ENCODE data around the gene MSMB.
"Not testable (repeated sequence)": the region's sequence is repeated elsewhere in the genome, so short reads cannot be mapped to it uniquely, and the experiment has no call there.

Gene MSMB, protein sequence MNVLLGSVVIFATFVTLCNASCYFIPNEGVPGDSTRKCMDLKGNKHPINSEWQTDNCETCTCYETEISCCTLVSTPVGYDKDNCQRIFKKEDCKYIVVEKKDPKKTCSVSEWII

GRCh38 chr10:46046261-46046660 is at the start of gene MSMB:
Gene MSMB (minus strand): TSS chr10:46046269. CDS start chr10:46046237, 32 bp downstream.
- DNase-seq (ENCODE audit: low read depth, low spot score) = no peak

GRCh38 chr10:46094931-46095750 is 49.1 kb upstream of the MSMB start:
- peak; percentile 63 for DNase-seq (ENCODE audit: low read depth, low spot score)

DNA sequence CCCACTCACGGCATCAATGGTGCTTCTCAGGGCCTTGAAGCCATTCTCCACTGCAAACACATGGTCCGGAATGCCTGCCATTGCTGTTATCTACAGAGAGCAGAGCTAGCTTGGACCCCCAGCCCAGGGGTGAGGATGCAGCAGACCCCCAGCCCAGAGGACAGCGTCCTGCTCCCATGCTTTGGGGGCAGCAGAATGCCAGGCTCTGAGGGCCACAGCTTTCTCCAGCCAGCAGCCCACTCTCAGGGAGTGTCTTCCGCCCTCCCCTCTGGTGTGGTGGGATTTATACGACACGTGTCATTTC is 48.1 kb upstream of the MSMB start:
- no peak for DNase-seq (ENCODE audit: low read depth, low spot score)

- not testable (repeated sequence) for DNase-seq (ENCODE audit: low read depth, low spot score)
Measured at GRCh38 chr10:46093316-46094196, 47.5 kb upstream of the MSMB start.

DNA sequence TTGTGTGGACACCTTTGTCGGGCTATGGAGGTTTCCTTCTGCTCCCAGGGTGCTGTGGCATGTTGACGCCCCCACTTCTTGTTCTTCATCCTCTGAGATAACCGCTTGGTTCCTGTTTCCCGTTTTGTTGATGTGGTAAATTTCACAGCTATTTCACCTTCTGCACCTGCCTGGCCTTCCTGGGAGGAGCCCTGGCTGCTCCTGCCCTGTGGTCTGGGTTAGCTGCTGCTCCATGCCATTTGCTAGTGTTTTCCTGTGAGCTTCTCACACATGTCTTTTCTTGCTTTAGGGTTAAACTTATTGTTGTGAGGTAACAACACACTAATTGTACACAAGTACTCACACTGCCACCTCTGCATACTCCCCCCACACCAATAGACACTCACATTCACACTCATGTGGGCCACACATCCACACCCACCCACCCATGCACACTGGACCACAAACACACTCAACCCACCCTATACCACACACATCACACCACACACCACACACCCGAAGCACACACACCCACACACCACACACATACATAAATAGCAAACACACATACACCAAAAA is 46.5 kb upstream of the MSMB start:
- DNase-seq (ENCODE audit: low read depth, low spot score) = no peak

- no peak for DNase-seq (ENCODE audit: low read depth, low spot score)
Measured at GRCh38 chr10:46091828-46092523, 45.9 kb upstream of the MSMB start.

GRCh38 chr10:46091080-46091827 is 45.2 kb upstream of the MSMB start:
- DNase-seq (ENCODE audit: low read depth, low spot score) = no peak

DNA sequence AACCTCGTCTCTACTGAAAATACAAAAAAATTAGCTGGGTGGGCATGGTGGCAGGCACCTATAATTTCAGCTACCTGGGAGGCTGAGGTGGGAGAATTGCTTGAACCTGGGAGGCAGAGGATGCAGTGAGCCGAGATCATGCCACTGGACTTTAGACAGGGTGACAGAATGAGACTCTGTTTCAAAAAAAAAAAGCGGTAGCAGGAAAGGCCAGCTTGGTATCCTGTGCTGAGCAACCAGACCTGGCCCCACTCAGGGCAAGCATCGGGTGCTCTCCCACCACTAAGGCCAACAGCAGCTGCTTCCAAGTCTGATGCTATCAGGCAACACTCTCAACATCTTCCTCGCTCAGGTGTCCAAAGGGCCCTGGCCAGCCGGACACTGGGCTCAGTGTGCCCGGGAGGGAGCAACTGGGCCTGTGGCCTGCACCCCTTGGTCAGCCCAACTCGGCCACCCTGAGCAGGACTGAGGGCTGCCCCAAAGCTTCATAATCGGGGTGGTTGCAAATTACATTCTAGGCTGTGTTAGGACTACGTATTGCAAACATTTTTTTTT is 44.3 kb upstream of the MSMB start:
- DNase-seq (ENCODE audit: low read depth, low spot score) = no peak

DNA sequence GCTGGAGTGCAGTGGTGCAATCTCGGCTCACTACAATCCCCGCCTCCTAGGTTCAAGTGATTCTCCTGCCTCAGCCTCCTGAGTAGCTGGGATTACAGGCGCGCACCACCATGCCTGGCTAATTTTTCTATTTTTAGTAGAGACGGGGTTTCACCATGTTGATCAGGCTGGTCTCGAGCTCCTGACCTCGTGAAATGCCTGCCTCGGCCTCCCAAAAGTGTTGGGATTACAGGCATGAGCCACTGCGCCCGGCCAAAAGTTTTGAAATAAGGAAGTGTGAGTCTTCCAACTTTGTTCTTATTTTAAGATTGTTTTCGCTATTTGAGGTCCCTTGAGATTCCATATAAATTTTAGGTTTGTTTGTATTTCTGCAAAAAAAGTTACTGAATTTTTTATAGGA is 41.3 kb upstream of the MSMB start:
- not testable (repeated sequence) for DNase-seq (ENCODE audit: low read depth, low spot score)

GRCh38 chr10:46084321-46085165 is 38.5 kb upstream of the MSMB start:
- DNase-seq (ENCODE audit: low read depth, low spot score) = no peak

- no peak for DNase-seq (ENCODE audit: low read depth, low spot score)
Measured at GRCh38 chr10:46080886-46081285, 34.8 kb upstream of the MSMB start.

DNA sequence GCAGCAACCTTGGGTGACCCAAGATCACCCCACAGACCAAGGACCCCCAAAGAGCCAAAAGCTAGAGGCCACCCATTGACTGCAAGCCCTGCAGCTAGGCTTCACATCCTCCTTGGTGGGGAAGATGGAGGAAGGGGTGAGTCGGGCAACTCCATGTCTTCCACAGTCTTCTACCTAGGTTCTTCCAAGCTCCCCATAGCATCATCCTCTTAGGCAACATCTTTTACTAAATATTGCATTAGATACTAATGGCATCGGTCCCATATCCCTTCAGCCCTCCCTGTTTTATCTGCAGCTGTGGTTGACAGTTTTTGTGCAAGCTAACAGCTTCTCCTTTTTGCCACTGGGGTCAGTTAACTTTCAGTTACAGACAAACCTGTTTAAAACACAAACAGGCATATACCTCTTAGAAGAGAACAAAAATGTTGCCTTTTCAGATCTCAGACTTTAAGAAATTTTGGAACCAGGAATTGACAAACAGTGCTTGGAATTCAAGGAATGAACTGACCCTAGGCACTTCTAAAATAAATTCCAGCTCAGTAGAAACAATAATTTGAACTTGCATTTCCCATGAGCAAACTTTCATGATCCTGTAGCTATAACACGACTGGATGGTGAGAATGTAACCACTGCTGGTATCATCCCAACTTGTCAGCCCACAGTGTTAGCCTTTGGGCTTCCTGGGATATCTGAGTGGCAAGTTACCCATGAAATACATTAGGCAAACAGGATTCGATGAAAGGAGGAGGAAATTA is 33.9 kb upstream of the MSMB start:
- DNase-seq (ENCODE audit: low read depth, low spot score) = no peak

GRCh38 chr10:46077731-46078413 is 31.8 kb upstream of the MSMB start:
- no peak for DNase-seq (ENCODE audit: low read depth, low spot score)

DNA sequence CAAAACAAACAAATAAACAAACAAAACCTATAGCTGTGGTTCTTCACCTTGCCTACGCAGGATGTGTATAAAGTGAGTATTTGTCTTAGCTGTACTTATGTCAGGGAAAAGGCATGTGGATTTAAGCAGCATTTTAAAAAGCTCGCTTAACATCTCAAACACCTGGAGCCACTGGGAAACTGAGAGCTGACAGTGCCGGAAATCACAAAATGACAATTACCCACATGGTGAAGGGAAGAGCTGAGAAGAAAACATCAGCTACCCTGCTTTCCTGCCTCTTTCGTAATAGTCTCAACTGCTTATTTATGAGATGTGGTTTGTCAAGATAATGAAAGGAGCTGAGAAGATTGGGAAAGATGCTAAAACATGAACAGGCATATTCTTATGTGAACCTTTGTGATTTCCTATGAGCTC is 31.1 kb upstream of the MSMB start:
- DNase-seq (ENCODE audit: low read depth, low spot score) = no peak

- no peak for DNase-seq (ENCODE audit: low read depth, low spot score)
Measured at GRCh38 chr10:46075869-46076268, 29.8 kb upstream of the MSMB start.

GRCh38 chr10:46074196-46074946 is 28.3 kb upstream of the MSMB start:
- no peak for DNase-seq (ENCODE audit: low read depth, low spot score)

GRCh38 chr10:46073564-46073963 is 27.5 kb upstream of the MSMB start:
- no peak for DNase-seq (ENCODE audit: low read depth, low spot score)

DNA sequence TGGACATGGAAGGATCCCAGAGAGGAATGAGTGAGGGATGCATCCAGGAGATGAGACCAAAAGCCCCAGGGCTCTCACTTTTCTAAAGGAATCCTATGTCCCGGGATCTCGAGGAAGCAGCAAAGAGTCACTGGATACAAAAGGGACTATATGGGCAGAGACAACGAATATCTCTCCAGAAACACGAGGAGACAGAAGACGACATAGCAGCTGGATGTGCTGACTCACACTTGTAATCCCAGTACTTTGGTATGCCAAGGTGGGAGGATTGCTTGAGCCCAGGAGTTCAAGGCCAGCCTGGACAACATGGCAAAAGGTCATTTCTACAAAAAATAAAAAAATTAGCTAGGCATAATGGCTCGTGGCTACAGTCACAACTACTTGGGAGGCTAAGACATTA is 24.7 kb upstream of the MSMB start:
- no peak for DNase-seq (ENCODE audit: low read depth, low spot score)

All from ELF-1 (cell line).